K562 (cell line): Measurements from ENCODE around the gene SLC6A14.

Source experiments
- CTCF ChIP-seq, 3 experiments: IDR thresholded peaks in 2 of 3; conservative IDR thresholded peaks in 1 of 3; 2 replicates each; pipeline ENCODE4 v1.5.1; 2011 to 2012; ENCODE audit warnings: low read length in 3 of 3, mild to moderate bottlenecking in 3 of 3, control low read depth in 2 of 3, improper control_type of control experiment in 1 of 3, inconsistent platforms in 1 of 3, low read depth in 1 of 3, mixed read lengths in 1 of 3, moderate library complexity in 1 of 3; ENCODE audit not compliant: insufficient read depth in 2 of 3
- GTF2F1 ChIP-seq: IDR thresholded peaks from 2 replicates; pipeline ENCODE4 v1.6.1; 2011; ENCODE audit warnings: low read depth, low read length, improper control_type of control experiment
- POLR2A ChIP-seq: fragments of 450-650 bp; conservative IDR thresholded peaks from 2 replicates; pipeline ENCODE4 v1.6.1; 2016

GRCh38 chrX:116462822-116463221, 26.4 kb downstream of the SLC6A14 start, which contains the start of gene CT83:
- TF ChIP-seq POLR2A (no peak), CTCF (IDR thresholded peaks at IDR 0.05 in 2 of 3, conservative IDR thresholded peaks at IDR 0.05 in 1 of 3; ENCODE audit: insufficient read depth in 2 of 3, low read depth in 1 of 3, low read length in 3 of 3) (no peak), GTF2F1 (no peak)
